ENCODE data around the gene SRP72. TPM values are rescaled to one million over a fixed set of nuclear protein-coding genes. Genes with fewer than 3 reads are reported as not detected.

Gene SRP72
- polyA plus RNA-seq, 1 donor, result 155 TPM

- DNase-seq, result peak; percentile 86
These were observed 77.2 kb downstream of the SRP72 start for GRCh38 chr4:56544573-56545131.

- no peak for DNase-seq
These were observed 83.2 kb downstream of the SRP72 start for GRCh38 chr4:56550642-56551041.

- no peak for DNase-seq
These were observed 84.1 kb downstream of the SRP72 start for GRCh38 chr4:56551516-56551915.

GRCh38 chr4:56552273-56552672 is 84.9 kb downstream of the SRP72 start:
- DNase-seq, result no peak

Other genes with a start within 250 kb of the SRP72 start
- 32.1 TPM for gene AASDH, start 80.1 kb upstream of the SRP72 start, polyA plus RNA-seq (ENCODE audit: insufficient read length)
- gene PPAT, start 32.0 kb upstream of the SRP72 start, polyA plus RNA-seq (ENCODE audit: insufficient read length), result 29.0 TPM
- gene PAICS, start 31.4 kb upstream of the SRP72 start, polyA plus RNA-seq (ENCODE audit: insufficient read length), result 138 TPM
- gene ARL9, start 38.2 kb downstream of the SRP72 start, polyA plus RNA-seq (ENCODE audit: insufficient read length), result 0.45 TPM
- 12.4 TPM for gene HOPX, start 213.7 kb downstream of the SRP72 start, polyA plus RNA-seq (ENCODE audit: insufficient read length)